Stimulated activated CD4-positive, alpha-beta T cell treated with anti-CD3 and anti-CD28 coated beads, Interleukin-2, amount 100 ng/mL, for 24 hours (primary cell): Measurements from ENCODE around the gene TRIM72.
"Not testable (repeated sequence)": the region's sequence is repeated elsewhere in the genome, so short reads cannot be mapped to it uniquely, and the experiment has no call there.

Experiments used
- DNase-seq, 2 donors: peaks; one replicate each; pipeline ENCODE4 v3.0.0-alpha.2; 2020

Gene TRIM72, protein sequence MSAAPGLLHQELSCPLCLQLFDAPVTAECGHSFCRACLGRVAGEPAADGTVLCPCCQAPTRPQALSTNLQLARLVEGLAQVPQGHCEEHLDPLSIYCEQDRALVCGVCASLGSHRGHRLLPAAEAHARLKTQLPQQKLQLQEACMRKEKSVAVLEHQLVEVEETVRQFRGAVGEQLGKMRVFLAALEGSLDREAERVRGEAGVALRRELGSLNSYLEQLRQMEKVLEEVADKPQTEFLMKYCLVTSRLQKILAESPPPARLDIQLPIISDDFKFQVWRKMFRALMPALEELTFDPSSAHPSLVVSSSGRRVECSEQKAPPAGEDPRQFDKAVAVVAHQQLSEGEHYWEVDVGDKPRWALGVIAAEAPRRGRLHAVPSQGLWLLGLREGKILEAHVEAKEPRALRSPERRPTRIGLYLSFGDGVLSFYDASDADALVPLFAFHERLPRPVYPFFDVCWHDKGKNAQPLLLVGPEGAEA

GRCh38 chr16:31213877-31214707 lies at the start of gene TRIM72:
TRIM72 (plus strand) TSS chr16:31214119; CDS start chr16:31214739, 620 bp downstream.
- DNase-seq, result no peak

GRCh38 chr16:31167315-31167714 lies 46.6 kb upstream of the TRIM72 start:
- DNase-seq, result no peak

GRCh38 chr16:31168848-31169247 lies 45.1 kb upstream of the TRIM72 start:
- DNase-seq, result no peak

- DNase-seq, result not testable (repeated sequence)
These were observed 43.9 kb upstream of the TRIM72 start for GRCh38 chr16:31170048-31170447.

DNA sequence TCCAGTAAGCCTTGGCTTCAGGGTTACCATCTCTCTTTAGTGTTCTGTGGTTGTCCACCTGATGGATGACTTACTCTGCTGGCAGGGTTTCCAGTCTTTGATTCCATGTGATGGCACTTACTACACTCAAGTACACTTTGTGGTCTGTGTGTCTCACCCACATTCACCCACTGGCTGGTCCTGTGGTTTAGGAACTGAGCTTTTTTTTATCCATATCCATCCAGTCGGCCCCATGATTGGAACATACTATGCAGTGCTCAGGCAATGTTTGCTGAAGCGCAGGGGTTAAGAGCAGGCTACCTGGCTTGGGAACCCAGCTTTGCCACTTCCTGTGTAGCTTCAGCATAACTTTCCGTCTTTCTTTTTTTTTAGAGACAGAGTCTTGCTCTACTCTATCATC lies 36.8 kb upstream of the TRIM72 start:
- DNase-seq, result peak; percentile 46 to 51

DNA sequence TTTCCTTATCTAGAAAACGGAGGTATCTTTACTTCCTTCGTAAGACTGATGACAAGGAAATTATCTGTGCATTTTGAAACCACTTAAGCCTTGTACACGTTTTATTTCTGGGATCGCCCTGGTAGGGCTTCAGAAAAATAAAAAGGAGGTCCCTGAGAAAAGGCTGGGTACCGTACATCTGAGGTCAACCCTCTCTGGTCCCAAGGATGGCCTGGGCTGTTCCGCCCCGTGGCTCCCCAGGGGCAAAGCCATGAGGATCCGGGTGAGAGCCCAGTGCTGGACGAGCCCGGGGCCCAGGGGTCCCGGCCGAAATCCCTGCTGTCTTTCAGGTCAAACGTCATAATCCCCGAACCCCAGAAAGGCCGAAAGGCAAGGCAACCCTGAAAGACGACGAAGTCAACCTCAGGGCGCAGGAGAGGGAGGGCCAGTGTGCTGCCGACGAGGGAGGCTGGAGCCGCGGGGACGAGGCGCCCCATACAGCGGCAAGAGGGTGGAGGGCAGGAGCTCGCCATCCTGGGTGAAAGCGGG lies 34.6 kb upstream of the TRIM72 start:
- no peak for DNase-seq

- DNase-seq, result peak; percentile 90 to 92
These were observed 34.0 kb upstream of the TRIM72 start, which contains the start of gene FUS for GRCh38 chr16:31179747-31180459. FUS (plus strand) TSS chr16:31180139; CDS start chr16:31180215, 76 bp downstream.

- peak; percentile 48 to 53 for DNase-seq
These were observed 32.7 kb upstream of the TRIM72 start for GRCh38 chr16:31181102-31181830.

DNA sequence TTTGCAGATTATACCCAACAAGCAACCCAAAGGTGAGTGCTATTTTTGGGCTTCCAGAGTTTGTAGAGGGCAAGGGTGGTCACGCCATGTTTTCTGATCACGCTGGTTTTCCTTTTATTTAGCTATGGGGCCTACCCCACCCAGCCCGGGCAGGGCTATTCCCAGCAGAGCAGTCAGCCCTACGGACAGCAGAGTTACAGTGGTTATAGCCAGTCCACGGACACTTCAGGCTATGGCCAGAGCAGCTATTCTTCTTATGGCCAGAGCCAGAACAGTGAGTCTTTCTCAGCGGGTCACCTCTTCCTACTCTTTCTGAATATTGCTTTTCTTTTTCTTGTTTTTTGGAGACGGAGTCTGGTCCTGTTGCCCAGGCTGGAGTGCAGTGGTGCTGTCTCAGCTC lies 31.5 kb upstream of the TRIM72 start:
- no peak for DNase-seq

DNA sequence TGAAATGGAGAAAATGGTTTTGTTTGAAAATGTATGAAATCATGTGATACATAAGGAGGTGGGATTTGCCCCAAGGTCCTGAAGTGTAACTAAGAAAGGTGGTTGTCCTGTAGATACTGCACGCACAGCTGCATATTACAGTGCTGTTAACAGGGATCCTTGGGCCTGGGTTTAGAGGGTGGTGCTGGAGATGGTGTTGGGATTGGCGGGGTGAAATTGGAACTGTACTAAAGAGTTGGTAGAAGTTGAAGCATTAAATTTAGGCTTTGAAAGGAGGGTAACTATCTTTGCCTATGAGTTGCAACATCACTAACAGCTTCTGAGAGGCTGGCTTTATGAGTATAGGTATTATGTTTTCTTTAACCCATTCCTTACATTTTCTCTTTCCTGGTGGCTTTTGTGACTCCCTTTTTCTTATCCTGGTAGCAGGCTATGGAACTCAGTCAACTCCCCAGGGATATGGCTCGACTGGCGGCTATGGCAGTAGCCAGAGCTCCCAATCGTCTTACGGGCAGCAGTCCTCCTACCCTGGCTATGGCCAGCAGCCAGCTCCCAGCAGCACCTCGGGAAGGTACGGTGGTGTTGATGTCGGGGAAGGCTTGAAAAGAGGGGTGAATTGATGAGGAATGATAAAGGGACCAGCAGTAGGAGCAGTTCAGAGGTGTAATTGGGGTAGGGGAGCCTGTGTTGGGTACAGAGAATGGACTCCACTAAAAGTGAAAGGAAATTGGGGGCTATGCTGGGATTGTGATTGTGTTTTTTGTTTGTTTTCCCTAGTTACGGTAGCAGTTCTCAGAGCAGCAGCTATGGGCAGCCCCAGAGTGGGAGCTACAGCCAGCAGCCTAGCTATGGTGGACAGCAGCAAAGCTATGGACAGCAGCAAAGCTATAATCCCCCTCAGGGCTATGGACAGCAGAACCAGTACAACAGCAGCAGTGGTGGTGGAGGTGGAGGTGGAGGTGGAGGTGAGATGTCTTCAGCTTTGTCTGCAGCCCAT lies 30.2 kb upstream of the TRIM72 start:
- no peak for DNase-seq

GRCh38 chr16:31184888-31185287 lies 29.0 kb upstream of the TRIM72 start:
- no peak for DNase-seq

- no peak for DNase-seq
These were observed 28.6 kb upstream of the TRIM72 start for GRCh38 chr16:31185339-31185738.

DNA sequence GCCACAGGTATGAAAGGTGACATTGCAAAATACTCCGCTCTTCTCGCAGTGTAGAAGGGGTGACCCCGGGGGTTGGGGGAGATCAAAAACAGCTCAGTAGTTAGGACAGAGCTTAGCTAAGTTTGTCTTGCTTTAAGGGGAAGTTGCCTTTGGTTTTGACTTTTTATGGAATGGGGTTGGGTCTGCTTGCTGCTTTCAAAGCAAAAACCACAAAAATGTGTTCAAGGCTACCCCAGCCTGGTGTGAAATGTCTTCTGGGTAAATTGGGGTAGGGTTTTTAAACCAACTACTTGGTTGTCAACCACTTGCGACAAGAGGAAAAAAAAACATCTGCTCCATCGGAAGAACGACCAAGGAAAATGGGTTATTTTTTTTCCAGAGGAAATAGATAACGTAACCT lies 27.7 kb upstream of the TRIM72 start:
- no peak for DNase-seq

DNA sequence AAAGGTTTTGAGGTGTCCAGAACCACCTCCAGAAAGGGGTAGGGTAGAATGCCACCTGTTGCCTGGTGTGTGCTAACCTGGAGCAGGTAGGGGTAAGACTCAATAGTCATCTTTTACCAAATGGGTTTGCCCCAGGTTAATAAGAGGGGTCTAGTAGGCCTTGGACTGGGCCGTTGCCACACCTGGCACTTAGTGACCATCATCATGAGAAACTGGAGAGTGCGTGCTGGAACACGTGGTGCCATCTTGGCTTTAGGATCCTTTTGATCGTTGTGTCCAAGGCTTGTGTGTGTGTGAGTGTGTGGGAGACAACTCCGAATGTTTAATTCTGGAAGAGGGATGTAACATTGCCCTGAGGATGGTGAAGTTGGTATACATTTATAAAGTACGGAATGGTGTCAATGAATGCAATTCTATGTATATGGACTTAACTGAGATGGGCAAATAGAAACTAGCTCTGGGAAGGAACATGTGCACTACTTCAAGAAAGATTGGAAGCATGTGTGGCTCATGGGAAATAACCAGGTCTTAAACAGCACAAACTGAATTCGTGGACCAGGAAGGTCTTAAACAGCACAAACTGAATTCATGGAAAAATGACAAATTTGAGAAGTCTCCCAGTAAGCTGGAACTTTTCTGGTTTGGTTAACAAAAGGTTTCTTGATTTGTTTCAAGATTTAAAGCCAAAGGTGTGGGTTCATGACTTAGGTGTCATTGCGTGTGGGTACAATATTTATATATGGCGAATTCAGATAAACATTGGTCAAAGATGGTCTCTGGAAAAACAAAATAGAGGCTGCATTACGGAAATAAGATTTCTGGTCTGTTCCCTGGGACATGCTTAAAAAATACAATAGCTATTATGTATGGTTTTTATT lies 26.8 kb upstream of the TRIM72 start:
- DNase-seq, result no peak

DNA sequence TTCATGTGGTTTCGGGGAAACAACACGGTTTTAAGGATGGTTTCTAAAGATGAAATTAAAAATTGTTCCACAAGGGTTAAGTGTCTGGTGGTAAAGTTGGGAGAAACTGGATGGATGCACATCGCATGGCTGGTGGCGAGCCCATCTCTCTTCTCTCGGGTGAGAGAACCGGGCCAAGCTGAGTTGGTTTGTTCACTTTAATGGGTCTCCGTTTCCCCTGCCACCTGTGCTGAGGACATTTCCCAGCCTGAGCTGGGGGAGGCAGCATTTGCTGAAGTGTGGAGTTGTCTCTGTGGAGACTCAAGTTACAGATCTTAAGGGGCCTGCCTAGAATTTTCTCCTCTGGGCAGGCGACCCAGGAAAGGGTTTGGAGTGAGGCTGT lies 26.1 kb upstream of the TRIM72 start:
- no peak for DNase-seq

GRCh38 chr16:31188450-31189411 lies 25.2 kb upstream of the TRIM72 start:
- no peak for DNase-seq

DNA sequence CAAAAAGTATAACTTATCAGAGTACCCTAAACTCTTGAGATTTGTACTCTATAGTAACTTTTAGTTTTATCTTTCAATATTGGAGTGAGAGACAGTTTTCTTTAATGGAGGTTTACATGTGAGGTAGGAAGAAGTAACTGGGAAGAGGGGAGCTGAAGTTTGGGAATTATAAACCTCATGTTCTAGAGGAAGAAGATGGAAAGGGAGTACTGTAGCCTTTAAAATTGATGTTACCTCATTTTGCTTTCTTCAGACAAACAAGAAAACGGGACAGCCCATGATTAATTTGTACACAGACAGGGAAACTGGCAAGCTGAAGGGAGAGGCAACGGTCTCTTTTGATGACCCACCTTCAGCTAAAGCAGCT lies 24.5 kb upstream of the TRIM72 start:
- no peak for DNase-seq

GRCh38 chr16:31190061-31190460 lies 23.9 kb upstream of the TRIM72 start:
- DNase-seq, result no peak
